ENCODE data around the gene THRB. TPM values are rescaled to one million over a fixed set of nuclear protein-coding genes. Genes with fewer than 3 reads are reported as not detected.

The THRB gene
- polyA plus RNA-seq, 1 of the 3 experiments (the other 2 are of a cell fraction), result 0.02 TPM

GRCh38 chr3:24339266-24339825 lies 155.3 kb downstream of the THRB start (continued):
- TF ChIP-seq USF2 (IDR thresholded peaks at IDR 0.05; ENCODE audit: borderline replicate concordance, low read depth, low read length), result no peak
- TF ChIP-seq FOXM1 (IDR thresholded peaks at IDR 0.05; ENCODE audit: low read depth), result no peak
- TF ChIP-seq RFX5 (IDR thresholded peaks at IDR 0.05; ENCODE audit: low read length), result no peak
- TF ChIP-seq RXRA (IDR thresholded peaks at IDR 0.05; ENCODE audit: borderline replicate concordance, low read depth), result no peak

- H3K9me2 ChIP-seq, result no peaks in the 10 kb centered on the region
- no peaks in the 10 kb centered on the region for H3K79me2 ChIP-seq (ENCODE audit: insufficient read depth)
- no peak overlapping the region for H3K4me3 ChIP-seq (ENCODE audit: low read depth in 2 of 2, low read length in 1 of 2)
- TF ChIP-seq SMC3 (IDR thresholded peaks at IDR 0.05; ENCODE audit: low read depth, low read length), result no peak
- TF ChIP-seq EP300 (IDR thresholded peaks at IDR 0.05; ENCODE audit: borderline replicate concordance in 1 of 2, low read depth in 1 of 2, low read length in 1 of 2), result no peak
- no peak for TF ChIP-seq RCOR1 (IDR thresholded peaks at IDR 0.05; ENCODE audit: low read length)
- no peak for TF ChIP-seq FOXM1 (IDR thresholded peaks at IDR 0.05; ENCODE audit: low read depth)
- TF ChIP-seq YY1 (IDR thresholded peaks at IDR 0.05; ENCODE audit: low read depth), result no peak
- no peak for TF ChIP-seq CHD2 (IDR thresholded peaks at IDR 0.05; ENCODE audit: low read length, partially characterized antibody)
- POLR2A ChIA-PET, result no interaction called here
- no peaks in the 10 kb centered on the region for H3K27me3 ChIP-seq (ENCODE audit: insufficient read depth)
- no peaks in the 10 kb centered on the region; a peak in 1 of 4 replicates for H3K4me1 ChIP-seq (ENCODE audit: control insufficient read depth in 1 of 2, insufficient read depth in 2 of 2, low read depth in 1 of 2, low read length in 1 of 2)
- H3K27ac ChIP-seq (ENCODE audit: low read depth in 2 of 2, low read length in 1 of 2), result no peak overlapping the region
- CTCF ChIA-PET, result no interaction called here
- no peak overlapping the region for H3K4me2 ChIP-seq
- no peaks in the 10 kb centered on the region for H4K20me1 ChIP-seq (ENCODE audit: insufficient read depth)
- no peaks in the 10 kb centered on the region for H3K9me3 ChIP-seq
- no peak for DNase-seq
- H3K36me3 ChIP-seq (replicated peaks in 1 of 2; ENCODE audit: control insufficient read depth in 1 of 2, insufficient read depth in 2 of 2, low read length in 1 of 2), result no peaks in the 10 kb centered on the region
- H2AFZ ChIP-seq (ENCODE audit: low read depth), result no peak overlapping the region
- 58% methylated on average over 5 of the region's 5 CpGs for WGBS (ENCODE audit: low lambda C conversion rate)
- peaks cover 3% of the 10 kb centered on the region for H3F3A ChIP-seq (replicated peaks; ENCODE audit: insufficient read depth)
- no peak overlapping the region for H3K9ac ChIP-seq
Observed at GRCh38 chr3:24338409-24339130, 156.1 kb downstream of the THRB start.

- no peak for DNase-seq
- Histone ChIP-seq H3K9ac (no peak overlapping the region), H3F3A (replicated peaks; ENCODE audit: insufficient read depth) (no peaks in the 10 kb centered on the region), H3K79me2 (ENCODE audit: insufficient read depth) (no peaks in the 10 kb centered on the region), H3K36me3 (replicated peaks in 1 of 2; ENCODE audit: control insufficient read depth in 1 of 2, insufficient read depth in 2 of 2, low read length in 1 of 2) (no peaks in the 10 kb centered on the region), H3K27me3 (ENCODE audit: insufficient read depth) (no peaks in the 10 kb centered on the region), H3K4me3 (ENCODE audit: low read depth in 2 of 2, low read length in 1 of 2) (no peak overlapping the region), H3K4me2 (no peak overlapping the region), H3K27ac (ENCODE audit: low read depth in 2 of 2, low read length in 1 of 2) (no peak overlapping the region), H4K20me1 (ENCODE audit: insufficient read depth) (no peaks in the 10 kb centered on the region), H3K4me1 (ENCODE audit: control insufficient read depth in 1 of 2, insufficient read depth in 2 of 2, low read depth in 1 of 2, low read length in 1 of 2) (no peaks in the 10 kb centered on the region; a peak in 1 of 4 replicates), H3K9me2 (no peaks in the 10 kb centered on the region), H2AFZ (ENCODE audit: low read depth) (no peak overlapping the region), H3K9me3 (no peaks in the 10 kb centered on the region)
- POLR2A ChIA-PET, result no interaction called here
- WGBS (ENCODE audit: low lambda C conversion rate), result 63% methylated on average over 1 of the region's 3 CpGs
- CTCF ChIA-PET, result no interaction called here
- TF ChIP-seq RXRA (IDR thresholded peaks at IDR 0.05; ENCODE audit: borderline replicate concordance, low read depth), result no peak
- TF ChIP-seq NRF1 (IDR thresholded peaks at IDR 0.05; ENCODE audit: low read depth, low read length), result no peak
- no peak for TF ChIP-seq JUND (IDR thresholded peaks at IDR 0.05)
- TF ChIP-seq MXI1 (IDR thresholded peaks at IDR 0.05; ENCODE audit: low read depth, low read length), result no peak
- TF ChIP-seq FOXM1 (IDR thresholded peaks at IDR 0.05; ENCODE audit: low read depth), result no peak
- no peak for TF ChIP-seq ZBTB33 (IDR thresholded peaks at IDR 0.05; ENCODE audit: borderline replicate concordance, low read depth)
- no peak for TF ChIP-seq USF2 (IDR thresholded peaks at IDR 0.05; ENCODE audit: borderline replicate concordance, low read depth, low read length)
- no peak for TF ChIP-seq MEF2A (IDR thresholded peaks at IDR 0.05; ENCODE audit: borderline replicate concordance, low read depth)
- TF ChIP-seq FOSL2 (IDR thresholded peaks at IDR 0.05; ENCODE audit: borderline replicate concordance, low read depth), result no peak
- no peak for TF ChIP-seq POLR2AphosphoS5 (IDR thresholded peaks at IDR 0.05; ENCODE audit: low read depth, low read length)
- no peak for TF ChIP-seq TAF1 (IDR thresholded peaks at IDR 0.05; ENCODE audit: borderline replicate concordance, low read depth, low read length)
- no peak for TF ChIP-seq GATA2 (CRISPR knock-in tag; IDR thresholded peaks at IDR 0.05)
- TF ChIP-seq NFIC (IDR thresholded peaks at IDR 0.05; ENCODE audit: borderline replicate concordance), result no peak
- no peak for TF ChIP-seq CHD2 (IDR thresholded peaks at IDR 0.05; ENCODE audit: low read length, partially characterized antibody)
- no peak for TF ChIP-seq PBX3 (IDR thresholded peaks at IDR 0.05)
- no peak for TF ChIP-seq SIN3A (IDR thresholded peaks at IDR 0.05; ENCODE audit: borderline replicate concordance, low read depth, low read length)
Observed at GRCh38 chr3:24336101-24336500, 158.5 kb downstream of the THRB start.
